Prostate gland (tissue), 2 donors: ENCODE results near the gene LCP2. TPM values are rescaled to one million over a fixed set of nuclear protein-coding genes. Genes with fewer than 3 reads are reported as not detected.

Experiments
- DNase-seq: peaks from one replicate; pipeline ENCODE4 v3.0.0-alpha.2; 2019; ENCODE audit warnings: low spot score
- H3K27ac ChIP-seq, 2 donors: fragments of 200-600 bp; sonication (generic); 2 replicates each; pipeline ENCODE4 v1.5.1; 2017 to 2019
- H3K27me3 ChIP-seq: fragments of 200-600 bp; sonication (generic); replicated peaks from 2 replicates; pipeline ENCODE4 v1.5.1; 2019; ENCODE audit not compliant: insufficient read depth
- H3K36me3 ChIP-seq, 2 donors: fragments of 200-600 bp; sonication (generic); 1 replicate in 1 of 2; 2 replicates in 1 of 2; pipeline versions ENCODE4 v1.5.1 to v1.8.1; 2017 to 2019
- H3K4me1 ChIP-seq: fragments of 200-600 bp; sonication (generic); replicated peaks from 2 replicates; pipeline ENCODE4 v1.5.1; 2019
- H3K4me3 ChIP-seq, 2 donors: fragments of 200-600 bp; sonication (generic); 2 replicates each; pipeline ENCODE4 v1.5.1; 2017 to 2019
- H3K9me3 ChIP-seq: fragments of 200-600 bp; sonication (generic); 2 replicates; pipeline ENCODE4 v1.5.1; 2017
- CTCF ChIP-seq, 4 experiments: fragments of 200-600 bp in 2 of 4; fragments of 450-650 bp in 2 of 4; sonication (generic) in 2 of 4; IDR thresholded peaks; 1 replicate in 3 of 4; 2 replicates in 1 of 4; pipeline ENCODE4 v1.5.1; 2016 to 2019; ENCODE audit warnings: antibody characterized with exemption in 4 of 4, mild to moderate bottlenecking in 2 of 4, moderate library complexity in 2 of 4
- POLR2A ChIP-seq: fragments of 450-650 bp; IDR thresholded peaks from one replicate; pipeline ENCODE4 v1.6.1; 2016; ENCODE audit warnings: antibody characterized with exemption, mild to moderate bottlenecking
- POLR2AphosphoS5 ChIP-seq: sonication (generic); formaldehyde crosslinking; IDR thresholded peaks from one replicate; pipeline ENCODE4 v1.6.1; 2017; ENCODE audit warnings: antibody characterized with exemption
- WGBS: methylation state at CpG from one replicate; pipeline ENCODE4 v1.1.5; 2018; 5-methylcytosine and 5-hydroxymethylcytosine counted together
- intact Hi-C: fragments of 100-400 bp; cut with DNase I; formaldehyde crosslinking; loops from one replicate; pipeline ENCODE4 v1.14.2; 2022
- total RNA-seq, 2 donors: library from RNA; depleted of rRNA; stranded (reverse); fragments of >200 nt; gene quantifications; one replicate each; pipeline ENCODE4 v1.1.0, GENCODE V29; 2016

Gene LCP2
- total RNA-seq, 2 donors from 2014 or later, result 3.3 to 11.3 TPM

GRCh38 chr5:170296036-170296934 lies 1.3 kb downstream of the LCP2 start:
- Histone ChIP-seq H3K4me3 (peak overlapping the region; percentile 7 to 17), H3K27ac (no peak overlapping the region), H3K4me1 (no peaks in the 10 kb centered on the region), H3K36me3 (no peaks in the 10 kb centered on the region), H3K9me3 (no peaks in the 10 kb centered on the region), H3K27me3 (no peaks in the 10 kb centered on the region)
- no peak for DNase-seq
- intact Hi-C loops, result no loop called here
- 86% methylated on average over 13 of the region's 13 CpGs for WGBS
- no peak for TF ChIP-seq POLR2AphosphoS5

GRCh38 chr5:170294556-170294955 lies 3.0 kb downstream of the LCP2 start:
- H3K27me3 ChIP-seq, result no peaks in the 10 kb centered on the region
- no peak for DNase-seq
- H3K27ac ChIP-seq, result no peak overlapping the region
- no peaks in the 10 kb centered on the region for H3K4me1 ChIP-seq
- no peaks in the 10 kb centered on the region for H3K36me3 ChIP-seq
- TF ChIP-seq CTCF (IDR thresholded peaks at IDR 0.05) (no peak), POLR2A (no peak), POLR2AphosphoS5 (no peak)
- H3K9me3 ChIP-seq, result no peaks in the 10 kb centered on the region
- intact Hi-C loops, result no loop called here
- no peak overlapping the region for H3K4me3 ChIP-seq

- DNase-seq, result no peak
- intact Hi-C loops, result no loop called here
- Histone ChIP-seq H3K27ac (no peak overlapping the region), H3K9me3 (no peaks in the 10 kb centered on the region), H3K4me3 (no peak overlapping the region), H3K36me3 (no peaks in the 10 kb centered on the region), H3K4me1 (no peaks in the 10 kb centered on the region), H3K27me3 (no peaks in the 10 kb centered on the region)
- 76% methylated on average over 3 of the region's 3 CpGs for WGBS
- TF ChIP-seq POLR2A (no peak), CTCF (IDR thresholded peaks at IDR 0.05) (no peak), POLR2AphosphoS5 (no peak)
Measured at GRCh38 chr5:170294057-170294456, 3.5 kb downstream of the LCP2 start.

- H3K27me3 ChIP-seq, result no peaks in the 10 kb centered on the region
- H3K27ac ChIP-seq, result no peak overlapping the region
- 71% methylated on average over 6 of the region's 6 CpGs for WGBS
- TF ChIP-seq POLR2A (no peak), CTCF (IDR thresholded peaks at IDR 0.05) (no peak), POLR2AphosphoS5 (no peak)
- intact Hi-C loops, result no loop called here
- no peaks in the 10 kb centered on the region for H3K4me1 ChIP-seq
- H3K4me3 ChIP-seq, result no peak overlapping the region
- H3K9me3 ChIP-seq, result no peaks in the 10 kb centered on the region
- DNase-seq, result no peak
- no peaks in the 10 kb centered on the region for H3K36me3 ChIP-seq
Measured at GRCh38 chr5:170293273-170293672, 4.3 kb downstream of the LCP2 start.

- TF ChIP-seq CTCF (IDR thresholded peaks at IDR 0.05) (no peak), POLR2AphosphoS5 (no peak), POLR2A (no peak)
- no peaks in the 10 kb centered on the region for H3K36me3 ChIP-seq
- intact Hi-C loops, result no loop called here
- DNase-seq, result no peak
- no peak overlapping the region for H3K27ac ChIP-seq
- H3K27me3 ChIP-seq, result no peaks in the 10 kb centered on the region
- H3K9me3 ChIP-seq, result no peaks in the 10 kb centered on the region
- no peak overlapping the region for H3K4me3 ChIP-seq
- WGBS, result 88% methylated on average over 4 of the region's 4 CpGs
- no peaks in the 10 kb centered on the region for H3K4me1 ChIP-seq
Measured at GRCh38 chr5:170292179-170293104, 5.1 kb downstream of the LCP2 start.
